GM12878 (cell line): Measurements from ENCODE around the gene TGFB2. TPM values are rescaled to one million over a fixed set of nuclear protein-coding genes. Genes with fewer than 3 reads are reported as not detected.

Experiments used
- ATAC-seq: fragments of 200-7000 bp; cut with Tn5 transposase; 3 replicates; pipeline ENCODE4 v1.9.1; 2020; ENCODE audit warnings: mild to moderate bottlenecking, moderate library complexity
- BruUV-seq: library from RNA; stranded (reverse); fragments of 400-500 nt; replicated peaks from 2 replicates; lab custom pipeline; 2021; lab: Mats Ljungman, UMichigan
- CTCF ChIA-PET: fragments of 300-600 bp; sonication (Branson Sonifier 250); formaldehyde crosslinking; extraction: SDS; loops from one replicate; lab custom pipeline; 2021; ENCODE audit warnings: inconsistent platforms; lab: Yijun Ruan, JAX
- POLR2A ChIA-PET: fragments of 350-600 bp; formaldehyde crosslinking; extraction: SDS; loops from one replicate; lab custom pipeline; 2021; ENCODE audit warnings: inconsistent platforms; lab: Charles Lee
- RAD21 ChIA-PET: fragments of 300-600 bp; sonication (Branson Sonifier 250); formaldehyde crosslinking; loops from one replicate; lab custom pipeline; 2023; ENCODE audit warnings: antibody characterized with exemption; ENCODE audit not compliant: unreplicated experiment; lab: Charles Lee
- SMC1A ChIA-PET: fragments of 300-600 bp; sonication (Branson Sonifier 250); formaldehyde crosslinking; loops from one replicate; lab custom pipeline; 2023; ENCODE audit not compliant: unreplicated experiment, uncharacterized antibody; lab: Charles Lee
- DNase-seq: peaks from one replicate; pipeline ENCODE4 v3.0.0-alpha.2; 2011; ENCODE audit warnings: low read depth, low spot score
- FAIRE-seq: peaks from 3 replicates; lab custom pipeline; 2011; peaks lifted over from hg19 to GRCh38; lab: Jason Lieb, UNC
- H2AFZ ChIP-seq: 2 replicates; pipeline ENCODE4 v1.6.0; 2011; ENCODE audit warnings: low read depth, low read length, control low read depth; ENCODE audit not compliant: control insufficient read depth
- H3K27ac ChIP-seq: 2 replicates; pipeline ENCODE4 v1.5.1; 2011; ENCODE audit warnings: control low read depth; ENCODE audit not compliant: control insufficient read depth, insufficient read depth
- H3K27me3 ChIP-seq, 2 experiments: replicated peaks in 1 of 2; 2 replicates each; pipeline versions ENCODE4 v1.6.0 to v1.6.1; 2011; ENCODE audit warnings: low read length in 1 of 2; ENCODE audit not compliant: control insufficient read depth in 2 of 2, insufficient read depth in 2 of 2
- H3K36me3 ChIP-seq, 2 experiments: 2 replicates each; pipeline ENCODE4 v1.5.1; 2011; ENCODE audit warnings: low read length in 1 of 2; ENCODE audit not compliant: control insufficient read depth in 2 of 2, insufficient read depth in 2 of 2
- H3K4me1 ChIP-seq: 2 replicates; pipeline ENCODE4 v1.6.1; 2011; ENCODE audit warnings: mild to moderate bottlenecking, low read length, moderate library complexity, mixed read lengths; ENCODE audit not compliant: control insufficient read depth, insufficient read depth
- H3K4me2 ChIP-seq: 2 replicates; pipeline ENCODE4 v1.6.0; 2011; ENCODE audit warnings: control low read depth; ENCODE audit not compliant: control insufficient read depth, insufficient read depth
- H3K4me3 ChIP-seq: fragments of 200-600 bp; sonication (generic); 2 replicates; pipeline ENCODE4 v1.5.1; 2016
- H3K79me2 ChIP-seq: 2 replicates; pipeline ENCODE4 v1.6.0; 2011; ENCODE audit warnings: low read length; ENCODE audit not compliant: control insufficient read depth, insufficient read depth
- H3K9ac ChIP-seq: 2 replicates; pipeline ENCODE4 v1.8.0; 2011; ENCODE audit warnings: low read length, control low read depth, mixed read lengths; ENCODE audit not compliant: control insufficient read depth, insufficient read depth
- H3K9me3 ChIP-seq: replicated peaks from 3 replicates; pipeline ENCODE4 v1.5.1; 2011; ENCODE audit warnings: mild to moderate bottlenecking, low read length; ENCODE audit not compliant: control insufficient read depth, insufficient read depth
- H4K20me1 ChIP-seq: 2 replicates; pipeline ENCODE4 v1.6.0; 2011; ENCODE audit not compliant: control insufficient read depth, insufficient read depth
- ATF7 ChIP-seq: fragments of 450-650 bp; IDR thresholded peaks from 2 replicates; pipeline ENCODE4 v1.6.1; 2016; ENCODE audit warnings: low read depth, mild to moderate bottlenecking
- BMI1 ChIP-seq: fragments of 450-650 bp; IDR thresholded peaks from 2 replicates; pipeline ENCODE4 v1.6.1; 2016; ENCODE audit warnings: mild to moderate bottlenecking, moderate library complexity, borderline replicate concordance
- BRCA1 ChIP-seq: IDR thresholded peaks from 2 replicates; pipeline ENCODE4 v1.6.1; 2011; ENCODE audit warnings: low read depth, low read length, improper control_type of control experiment
- CBX3 ChIP-seq: fragments of 200-600 bp; sonication (generic); IDR thresholded peaks from 2 replicates; pipeline ENCODE4 v1.6.1; 2016; ENCODE audit warnings: low read depth, borderline replicate concordance
- EED ChIP-seq: sonication (generic); IDR thresholded peaks from 2 replicates; pipeline ENCODE4 v1.6.1; 2016; ENCODE audit warnings: antibody characterized with exemption, low read depth
- ETV6 ChIP-seq, 2 experiments: fragments of 450-650 bp in 1 of 2; IDR thresholded peaks in 1 of 2; conservative IDR thresholded peaks in 1 of 2; 2 replicates each; pipeline ENCODE4 v1.6.1; 2014; ENCODE audit warnings: antibody characterized with exemption in 1 of 2, borderline replicate concordance in 1 of 2, low read depth in 1 of 2, mild to moderate bottlenecking in 1 of 2, moderate library complexity in 1 of 2
- HDGF ChIP-seq: fragments of 450-650 bp; IDR thresholded peaks from 2 replicates; pipeline ENCODE4 v1.6.1; 2016; ENCODE audit warnings: antibody characterized with exemption
- JUNB ChIP-seq: IDR thresholded peaks from 2 replicates; pipeline ENCODE4 v1.6.1; 2016; ENCODE audit warnings: antibody characterized with exemption, mild to moderate bottlenecking
- MTA3 ChIP-seq: IDR thresholded peaks from 2 replicates; pipeline ENCODE4 v1.6.1; 2012; ENCODE audit warnings: low read length, inconsistent platforms, borderline replicate concordance
- POLR2AphosphoS2 ChIP-seq: IDR thresholded peaks from 2 replicates; pipeline ENCODE4 v1.6.1; 2011; ENCODE audit warnings: low read depth, mild to moderate bottlenecking, low read length, improper control_type of control experiment, moderate library complexity
- RELA ChIP-seq: fragments of 450-650 bp; IDR thresholded peaks from 2 replicates; pipeline ENCODE4 v1.8.0; 2014; ENCODE audit warnings: borderline replicate concordance; ENCODE audit not compliant: partially characterized antibody
- RFX5 ChIP-seq: IDR thresholded peaks from 2 replicates; pipeline ENCODE4 v1.6.1; 2011; ENCODE audit warnings: low read depth, low read length, improper control_type of control experiment
- SMAD1 ChIP-seq: fragments of 450-650 bp; IDR thresholded peaks from 2 replicates; pipeline ENCODE4 v1.6.1; 2018; ENCODE audit warnings: mild to moderate bottlenecking, low read depth; ENCODE audit not compliant: partially characterized antibody
- SRF ChIP-seq, 2 experiments: IDR thresholded peaks; 2 replicates each; pipeline ENCODE4 v1.6.1; 2011; ENCODE audit warnings: low read depth in 2 of 2, low read length in 2 of 2, mild to moderate bottlenecking in 1 of 2, moderate library complexity in 1 of 2
- ZBED1 ChIP-seq: IDR thresholded peaks from 2 replicates; pipeline ENCODE4 v1.6.1; 2016; ENCODE audit warnings: borderline replicate concordance
- WGBS: methylation state at CpG from one replicate; pipeline ENCODE4 v1.1.6; 2016; ENCODE audit warnings: low lambda C conversion rate; ENCODE audit not compliant: insufficient replicate concordance, insufficient coverage; ENCODE audit errors: missing lambda C conversion rate; 5-methylcytosine and 5-hydroxymethylcytosine counted together
- in situ Hi-C: fragments of 300-500 bp; cut with MboI; formaldehyde crosslinking; loops from 9 replicates; pipeline ENCODE4 v1.14.3; 2018; ENCODE audit warnings: mixed read lengths
- intact Hi-C: fragments of 100-400 bp; cut with micrococcal nuclease; formaldehyde crosslinking; loops from one replicate; pipeline ENCODE4 v1.14.2; 2022; ENCODE audit not compliant: unreplicated experiment
- polyA plus RNA-seq, 11 experiments: library from polyadenylated mRNA; depleted of rRNA in 4 of 11; unstranded in 6 of 11; stranded (reverse) in 5 of 11; fragments of >200 nt; fragmentation: Nextera tagmentation in 4 of 11; fragmentation: Illumina TruSeq in 1 of 11; extraction: Ambion mirVana in 4 of 11; extraction: Trizol in 1 of 11; gene quantifications; 1 replicate in 1 of 11; 2 replicates in 10 of 11; pipeline versions ENCODE4 v1.2.1 to v1.2.3, GENCODE V29; 2011 to 2016; ENCODE audit warnings: inconsistent platforms in 2 of 11, missing spikeins in 2 of 11, low read depth in 1 of 11
- total RNA-seq, 4 experiments: library from RNA; depleted of rRNA in 3 of 4; stranded (reverse); fragments of >200 nt in 3 of 4; fragmentation: Illumina TruSeq in 1 of 4; extraction: Trizol in 1 of 4; gene quantifications; 2 replicates each; pipeline versions ENCODE4 v1.2.1 to v1.2.3, GENCODE V29; 2013 to 2021
- TF ChIP-seq, protein P1 (sequence below): IDR thresholded peaks from 2 replicates; pipeline ENCODE4 v1.6.1; 2012; ENCODE audit warnings: mild to moderate bottlenecking, low read depth, low read length

The TGFB2 gene
- total and polyA plus RNA-seq, 10 of the 15 experiments (the other 5 are each of a cell fraction or from before 2014, with no cell fraction given) = 0.03 to 0.11 (median 0.04) TPM; not detected in 6

DNA sequence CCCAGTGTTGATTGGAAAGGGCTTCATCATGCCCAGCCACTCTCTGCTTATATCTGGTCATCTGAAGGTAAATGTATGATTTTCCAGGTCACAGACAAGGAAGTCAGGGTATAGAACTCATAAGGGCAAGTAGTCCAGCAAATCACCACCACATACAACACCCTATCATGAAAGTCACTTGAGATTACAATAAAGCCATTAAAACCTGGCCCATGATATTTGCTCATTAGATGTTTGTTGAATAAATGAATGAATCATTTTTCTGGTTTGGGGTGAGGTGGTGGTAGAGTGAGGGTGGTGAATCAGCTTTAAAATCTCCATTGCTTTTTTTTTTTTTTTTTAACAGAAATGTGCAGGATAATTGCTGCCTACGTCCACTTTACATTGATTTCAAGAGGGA is 91.9 kb downstream of the TGFB2 start:
- Histone ChIP-seq H3K4me3 (no peak overlapping the region), H4K20me1 (no peaks in the 10 kb centered on the region), H3K4me1 (no peaks in the 10 kb centered on the region), H2AFZ (no peak overlapping the region), H3K27ac (no peak overlapping the region), H3K9me3 (no peaks in the 10 kb centered on the region), H3K9ac (no peak overlapping the region), H3K27me3 (no peaks in the 10 kb centered on the region), H3K4me2 (no peak overlapping the region), H3K79me2 (no peaks in the 10 kb centered on the region), H3K36me3 (no peaks in the 10 kb centered on the region)
- TF ChIP-seq ETV6 (conservative IDR thresholded peaks at IDR 0.05 in 1 of 2, IDR thresholded peaks at IDR 0.05 in 1 of 2; ENCODE audit: borderline replicate concordance in 1 of 2, low read depth in 1 of 2) = no peak
- TF ChIP-seq SRF (IDR thresholded peaks at IDR 0.05; ENCODE audit: low read depth in 2 of 2, low read length in 2 of 2) = no peak
- TF ChIP-seq RFX5 = no peak
- no peak for TF ChIP-seq BMI1
- no peak for TF ChIP-seq BRCA1
- no peak for TF ChIP-seq SMAD1
- no peak for DNase-seq
- intact Hi-C loops = no loop called here
- ChIA-PET CTCF (no interaction called here), SMC1A (no interaction called here), POLR2A (no interaction called here), RAD21 (no interaction called here)
- no peak for FAIRE-seq
- 9% methylated on average over 1 of the region's 1 CpG for WGBS
- in situ Hi-C loops = no loop called here
- ATAC-seq = no peak
- BruUV-seq = no TSS peak

DNA sequence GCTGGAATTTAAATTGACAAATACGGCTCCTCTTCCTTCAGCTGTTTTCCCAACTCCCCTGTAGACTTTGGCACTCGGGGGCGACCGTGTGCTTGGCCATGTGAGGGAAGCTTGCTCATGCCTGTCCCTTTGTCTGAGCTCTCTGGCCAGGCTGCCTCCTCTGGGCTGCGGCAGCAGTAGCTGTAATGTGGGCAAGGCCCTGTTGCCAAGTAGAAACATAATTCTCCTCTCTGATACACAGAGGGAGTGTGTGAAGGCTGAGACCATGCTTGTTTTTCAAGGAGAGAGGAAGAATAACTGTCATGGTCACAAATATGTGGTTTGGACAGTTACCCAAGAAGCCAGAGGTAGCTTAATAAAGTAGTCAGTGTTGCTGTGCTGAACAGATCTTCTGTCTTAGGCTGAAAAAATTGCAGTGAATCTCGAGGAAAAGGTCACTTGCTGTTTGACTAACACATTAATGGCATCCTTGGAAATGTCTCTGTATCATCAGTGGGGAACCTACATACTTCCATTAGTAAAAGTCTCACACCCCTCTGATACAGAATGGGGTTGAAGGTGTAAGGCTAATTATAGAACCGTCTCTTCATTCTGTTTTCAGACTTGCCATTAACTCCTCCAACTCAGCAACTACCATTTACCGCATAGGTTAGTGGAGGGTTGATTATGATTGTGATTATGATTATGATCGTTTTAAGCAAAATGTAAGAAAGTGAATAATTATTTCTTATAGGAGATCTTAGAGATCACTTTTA is 94.6 kb downstream of the TGFB2 start:
- no peak overlapping the region for H3K9ac ChIP-seq
- no peaks in the 10 kb centered on the region for H4K20me1 ChIP-seq
- in situ Hi-C loops (no loop called here), intact Hi-C loops (no loop called here)
- ChIA-PET RAD21 (no interaction called here), POLR2A (no interaction called here), SMC1A (no interaction called here), CTCF (no interaction called here)
- H3K27ac ChIP-seq = no peak overlapping the region
- H3K4me2 ChIP-seq = no peak overlapping the region
- H3K4me3 ChIP-seq = no peak overlapping the region
- 45% methylated on average over 9 of the region's 9 CpGs for WGBS
- H3K79me2 ChIP-seq = no peaks in the 10 kb centered on the region
- no TSS peak for BruUV-seq
- H3K27me3 ChIP-seq = no peaks in the 10 kb centered on the region
- no peaks in the 10 kb centered on the region for H3K4me1 ChIP-seq
- DNase-seq (no peak), FAIRE-seq (no peak), ATAC-seq (no peak)
- no peak overlapping the region for H2AFZ ChIP-seq
- H3K36me3 ChIP-seq = no peaks in the 10 kb centered on the region
- H3K9me3 ChIP-seq = no peaks in the 10 kb centered on the region
- TF ChIP-seq JUNB = no peak
- no peak for TF ChIP-seq RELA
- TF ChIP-seq ZBED1 = no peak
- TF ChIP-seq HDGF = no peak
- no peak for TF ChIP-seq POLR2AphosphoS2
- TF ChIP-seq, protein P1, sequence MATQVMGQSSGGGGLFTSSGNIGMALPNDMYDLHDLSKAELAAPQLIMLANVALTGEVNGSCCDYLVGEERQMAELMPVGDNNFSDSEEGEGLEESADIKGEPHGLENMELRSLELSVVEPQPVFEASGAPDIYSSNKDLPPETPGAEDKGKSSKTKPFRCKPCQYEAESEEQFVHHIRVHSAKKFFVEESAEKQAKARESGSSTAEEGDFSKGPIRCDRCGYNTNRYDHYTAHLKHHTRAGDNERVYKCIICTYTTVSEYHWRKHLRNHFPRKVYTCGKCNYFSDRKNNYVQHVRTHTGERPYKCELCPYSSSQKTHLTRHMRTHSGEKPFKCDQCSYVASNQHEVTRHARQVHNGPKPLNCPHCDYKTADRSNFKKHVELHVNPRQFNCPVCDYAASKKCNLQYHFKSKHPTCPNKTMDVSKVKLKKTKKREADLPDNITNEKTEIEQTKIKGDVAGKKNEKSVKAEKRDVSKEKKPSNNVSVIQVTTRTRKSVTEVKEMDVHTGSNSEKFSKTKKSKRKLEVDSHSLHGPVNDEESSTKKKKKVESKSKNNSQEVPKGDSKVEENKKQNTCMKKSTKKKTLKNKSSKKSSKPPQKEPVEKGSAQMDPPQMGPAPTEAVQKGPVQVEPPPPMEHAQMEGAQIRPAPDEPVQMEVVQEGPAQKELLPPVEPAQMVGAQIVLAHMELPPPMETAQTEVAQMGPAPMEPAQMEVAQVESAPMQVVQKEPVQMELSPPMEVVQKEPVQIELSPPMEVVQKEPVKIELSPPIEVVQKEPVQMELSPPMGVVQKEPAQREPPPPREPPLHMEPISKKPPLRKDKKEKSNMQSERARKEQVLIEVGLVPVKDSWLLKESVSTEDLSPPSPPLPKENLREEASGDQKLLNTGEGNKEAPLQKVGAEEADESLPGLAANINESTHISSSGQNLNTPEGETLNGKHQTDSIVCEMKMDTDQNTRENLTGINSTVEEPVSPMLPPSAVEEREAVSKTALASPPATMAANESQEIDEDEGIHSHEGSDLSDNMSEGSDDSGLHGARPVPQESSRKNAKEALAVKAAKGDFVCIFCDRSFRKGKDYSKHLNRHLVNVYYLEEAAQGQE = no peak
- TF ChIP-seq MTA3 = no peak
- TF ChIP-seq ATF7 = no peak
- no peak for TF ChIP-seq EED
- TF ChIP-seq CBX3 = no peak
